HG02884 (cell line): ENCODE results near the gene RGS3.

ENCODE experiments used
- ATAC-seq: cut with Tn5 transposase; IDR thresholded peaks from one replicate; pipeline ENCODE4 v1.9.1; 2021; ENCODE audit warnings: mild to moderate bottlenecking, moderate library complexity; ENCODE audit not compliant: unreplicated experiment

Gene RGS3

GRCh38 chr9:113582698-113583200 lies 119.2 kb downstream of the RGS3 start:
- no peak for ATAC-seq

GRCh38 chr9:113583511-113584427 lies 120.2 kb downstream of the RGS3 start:
- ATAC-seq = no peak

GRCh38 chr9:113584428-113585084 lies 121.0 kb downstream of the RGS3 start:
- no peak for ATAC-seq

GRCh38 chr9:113585085-113585442 lies 121.5 kb downstream of the RGS3 start:
- no peak for ATAC-seq

GRCh38 chr9:113585555-113585954 lies 122.0 kb downstream of the RGS3 start:
- ATAC-seq = no peak

- no peak for ATAC-seq
Measured at GRCh38 chr9:113587471-113588031, 124.0 kb downstream of the RGS3 start.

- no peak for ATAC-seq
Measured at GRCh38 chr9:113588242-113588810, 124.8 kb downstream of the RGS3 start.

- ATAC-seq = no peak
Measured at GRCh38 chr9:113588936-113589335, 125.4 kb downstream of the RGS3 start.

GRCh38 chr9:113589407-113589806 lies 125.9 kb downstream of the RGS3 start:
- no peak for ATAC-seq

- no peak for ATAC-seq
Measured at GRCh38 chr9:113589890-113590289, 126.4 kb downstream of the RGS3 start.

GRCh38 chr9:113590389-113590788 lies 126.9 kb downstream of the RGS3 start:
- no peak for ATAC-seq

- ATAC-seq = no peak
Measured at GRCh38 chr9:113590991-113591898, 127.7 kb downstream of the RGS3 start.

GRCh38 chr9:113591899-113592625 lies 128.5 kb downstream of the RGS3 start:
- no peak for ATAC-seq

- ATAC-seq = no peak
Measured at GRCh38 chr9:113592876-113593575, 129.5 kb downstream of the RGS3 start.

GRCh38 chr9:113593682-113594281 lies 130.3 kb downstream of the RGS3 start:
- ATAC-seq = peak; percentile 53

GRCh38 chr9:113594484-113595299 lies 131.2 kb downstream of the RGS3 start:
- ATAC-seq = no peak

GRCh38 chr9:113596616-113597320 lies 133.2 kb downstream of the RGS3 start:
- no peak for ATAC-seq
